Measurements from ENCODE around the gene PGP. TPM values are rescaled to one million over a fixed set of nuclear protein-coding genes. Genes with fewer than 3 reads are reported as not detected.

PGP gene
- total and polyA plus RNA-seq, 2 experiments from 2014 or later: 43.2 to 57.9 TPM

DNA sequence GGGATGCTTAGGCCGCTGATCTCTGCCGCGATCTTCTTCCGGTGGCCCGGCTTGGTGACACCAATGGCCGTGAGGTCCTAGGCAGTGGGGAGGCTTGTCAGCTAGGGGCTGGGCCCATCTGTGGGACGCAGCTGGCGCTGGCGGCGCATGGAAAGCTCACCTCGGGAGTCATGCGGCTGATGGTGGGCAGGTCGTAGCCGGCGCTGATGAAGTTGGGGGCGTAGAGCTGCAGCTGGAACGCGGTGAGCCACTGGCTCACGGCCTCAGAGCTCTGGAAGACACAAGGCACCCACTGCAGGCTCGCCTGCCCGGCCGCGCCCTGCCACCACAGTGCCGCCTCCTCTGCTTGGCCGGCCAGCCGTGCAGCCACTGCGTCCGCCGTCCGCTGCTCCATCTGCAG, 31.0 kb downstream of the PGP start:
- Histone ChIP-seq H3K4me3 (no peak overlapping the region), H3K36me3 (no peaks in the 10 kb centered on the region), H3K9me3 (ENCODE audit: low read depth) (no peaks in the 10 kb centered on the region), H3K27ac (no peak overlapping the region), H3K27me3 (no peaks in the 10 kb centered on the region), H3K4me1 (ENCODE audit: low read depth) (no peaks in the 10 kb centered on the region)
- TF ChIP-seq, protein P1, sequence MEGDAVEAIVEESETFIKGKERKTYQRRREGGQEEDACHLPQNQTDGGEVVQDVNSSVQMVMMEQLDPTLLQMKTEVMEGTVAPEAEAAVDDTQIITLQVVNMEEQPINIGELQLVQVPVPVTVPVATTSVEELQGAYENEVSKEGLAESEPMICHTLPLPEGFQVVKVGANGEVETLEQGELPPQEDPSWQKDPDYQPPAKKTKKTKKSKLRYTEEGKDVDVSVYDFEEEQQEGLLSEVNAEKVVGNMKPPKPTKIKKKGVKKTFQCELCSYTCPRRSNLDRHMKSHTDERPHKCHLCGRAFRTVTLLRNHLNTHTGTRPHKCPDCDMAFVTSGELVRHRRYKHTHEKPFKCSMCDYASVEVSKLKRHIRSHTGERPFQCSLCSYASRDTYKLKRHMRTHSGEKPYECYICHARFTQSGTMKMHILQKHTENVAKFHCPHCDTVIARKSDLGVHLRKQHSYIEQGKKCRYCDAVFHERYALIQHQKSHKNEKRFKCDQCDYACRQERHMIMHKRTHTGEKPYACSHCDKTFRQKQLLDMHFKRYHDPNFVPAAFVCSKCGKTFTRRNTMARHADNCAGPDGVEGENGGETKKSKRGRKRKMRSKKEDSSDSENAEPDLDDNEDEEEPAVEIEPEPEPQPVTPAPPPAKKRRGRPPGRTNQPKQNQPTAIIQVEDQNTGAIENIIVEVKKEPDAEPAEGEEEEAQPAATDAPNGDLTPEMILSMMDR (IDR thresholded peaks at IDR 0.05; ENCODE audit: low read depth, low read length): no peak
- no peak for DNase-seq (ENCODE audit: low read depth in 1 of 2, low spot score in 1 of 2)

DNA sequence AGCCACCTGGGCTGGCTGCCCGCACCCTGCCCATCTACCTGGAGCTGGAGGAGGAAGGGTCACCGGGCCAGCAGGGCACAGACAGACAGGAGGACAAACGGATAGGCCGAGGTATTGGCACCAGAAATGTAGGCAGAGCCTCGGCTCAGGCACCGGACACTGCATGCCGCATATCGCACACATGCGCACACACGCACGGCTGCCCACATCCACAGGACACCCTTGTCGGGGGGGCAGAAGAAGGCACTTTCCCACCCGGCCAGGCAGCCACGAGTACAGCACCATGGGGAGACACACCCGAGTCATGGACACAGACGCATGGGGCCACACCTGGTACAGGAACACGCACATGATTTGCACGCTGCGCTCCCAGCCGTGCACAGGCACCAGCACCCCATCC, 32.7 kb downstream of the PGP start:
- no peak overlapping the region for H3K4me3 ChIP-seq
- H3K27ac ChIP-seq: no peak overlapping the region
- H3K9me3 ChIP-seq (ENCODE audit: low read depth): no peaks in the 10 kb centered on the region
- H3K4me1 ChIP-seq (ENCODE audit: low read depth): no peaks in the 10 kb centered on the region
- TF ChIP-seq, protein P1 (IDR thresholded peaks at IDR 0.05; ENCODE audit: low read depth, low read length): no peak
- peaks cover 3% of the 10 kb centered on the region for H3K36me3 ChIP-seq
- no peak for DNase-seq (ENCODE audit: low read depth in 1 of 2, low spot score in 1 of 2)
- H3K27me3 ChIP-seq: no peaks in the 10 kb centered on the region

DNA sequence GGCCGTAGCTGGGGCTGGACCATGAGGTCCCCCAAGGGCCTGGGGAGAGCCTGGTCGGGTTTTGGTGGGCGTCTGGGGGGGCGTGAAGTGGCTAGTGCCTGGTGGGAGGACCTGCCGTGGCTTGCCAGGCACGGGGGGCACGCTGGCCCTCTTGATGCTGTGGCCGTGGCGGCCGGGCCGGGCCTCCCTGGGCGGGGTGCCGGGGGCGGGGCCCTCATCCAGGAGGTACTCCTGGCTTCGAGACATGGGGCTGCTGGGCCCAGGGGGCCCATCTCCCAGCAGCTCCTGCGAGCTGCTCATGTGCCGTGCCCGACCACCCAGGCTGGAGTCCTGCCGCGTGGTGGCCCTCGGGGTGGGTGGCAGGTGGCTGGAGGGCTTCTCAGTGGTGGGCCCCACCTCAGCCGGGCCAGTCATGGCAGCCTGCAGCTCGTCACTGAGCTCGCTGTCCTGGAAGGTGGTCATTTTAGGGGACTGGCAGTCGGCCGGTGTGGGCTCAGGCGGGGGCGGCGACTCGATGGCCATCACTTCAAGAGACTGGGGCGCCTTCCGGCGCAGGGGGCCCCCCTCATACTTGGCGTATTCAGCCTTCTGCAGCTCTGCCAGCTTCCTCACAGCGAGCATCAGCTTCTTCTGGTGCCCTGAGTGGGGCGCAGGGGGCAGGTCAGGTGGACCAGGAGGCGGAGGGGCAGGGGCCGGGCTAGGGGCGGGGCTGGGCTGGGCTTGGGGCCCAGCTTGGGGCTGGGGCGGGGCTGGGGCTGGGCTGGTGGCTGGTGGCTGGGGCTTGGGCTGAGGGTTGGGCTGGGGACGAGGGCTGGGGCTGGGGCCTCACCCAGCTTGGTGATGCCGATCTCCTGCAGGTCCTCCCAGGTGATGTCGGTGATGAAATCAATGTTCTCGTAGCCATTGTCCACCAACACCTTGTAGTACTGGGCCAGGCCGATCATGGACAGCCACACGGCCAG, 33.4 kb downstream of the PGP start:
- no peak overlapping the region for H3K4me3 ChIP-seq
- H3K36me3 ChIP-seq: peaks cover 3% of the 10 kb centered on the region
- TF ChIP-seq, protein P1 (IDR thresholded peaks at IDR 0.05; ENCODE audit: low read depth, low read length): no peak
- no peak overlapping the region for H3K27ac ChIP-seq
- no peaks in the 10 kb centered on the region for H3K4me1 ChIP-seq (ENCODE audit: low read depth)
- H3K9me3 ChIP-seq (ENCODE audit: low read depth): no peaks in the 10 kb centered on the region
- no peaks in the 10 kb centered on the region for H3K27me3 ChIP-seq
- DNase-seq (ENCODE audit: low read depth in 1 of 2, low spot score in 1 of 2): no peak

DNA sequence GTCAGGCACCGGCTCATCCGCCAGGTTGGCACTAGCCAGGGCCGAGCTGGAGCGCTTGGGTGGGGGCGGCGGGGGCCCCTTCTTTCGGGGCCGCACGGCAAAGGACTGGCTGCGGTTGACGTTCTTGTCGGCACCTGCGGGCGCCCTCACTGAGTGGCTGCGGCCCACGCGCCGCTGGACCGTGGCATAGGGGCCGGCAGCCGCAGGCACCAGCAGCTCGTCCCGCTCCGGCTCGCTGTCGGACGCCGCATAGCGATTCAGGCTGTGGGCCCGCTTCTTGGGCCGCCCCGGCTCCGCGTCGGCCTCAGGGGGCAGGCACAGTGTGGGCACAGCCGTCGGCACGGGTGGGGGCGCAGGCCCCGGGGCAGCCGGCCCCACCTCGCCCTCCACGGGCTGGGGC, 34.2 kb downstream of the PGP start:
- H3K4me3 ChIP-seq: no peak overlapping the region
- no peak overlapping the region for H3K27ac ChIP-seq
- H3K4me1 ChIP-seq (ENCODE audit: low read depth): no peaks in the 10 kb centered on the region
- no peaks in the 10 kb centered on the region for H3K27me3 ChIP-seq
- TF ChIP-seq, protein P1 (IDR thresholded peaks at IDR 0.05; ENCODE audit: low read depth, low read length): no peak
- DNase-seq (ENCODE audit: low read depth in 1 of 2, low spot score in 1 of 2): no peak
- no peaks in the 10 kb centered on the region for H3K9me3 ChIP-seq (ENCODE audit: low read depth)
- H3K36me3 ChIP-seq: peaks cover 10% of the 10 kb centered on the region

DNA sequence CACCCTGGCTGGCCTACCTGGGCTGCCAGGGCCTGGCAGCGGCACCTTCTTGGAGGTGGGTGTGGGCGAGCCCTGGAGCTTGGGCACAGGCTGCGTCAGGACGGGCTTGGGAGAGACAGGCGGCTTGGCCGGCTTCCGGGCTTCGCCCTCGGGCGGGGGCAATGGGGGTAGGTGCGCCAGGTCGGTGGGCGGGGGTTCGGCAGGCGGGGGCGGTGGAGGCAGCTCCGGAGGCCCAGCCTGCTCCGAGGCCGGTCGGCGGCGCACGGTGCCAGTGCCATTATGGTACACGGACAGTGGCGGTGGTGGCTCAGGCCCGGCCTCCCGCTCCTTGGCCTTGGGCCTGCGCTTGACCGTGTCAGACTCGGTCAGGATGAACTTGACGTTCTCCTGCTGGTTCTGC, 35.1 kb downstream of the PGP start:
- no peak for DNase-seq (ENCODE audit: low read depth in 1 of 2, low spot score in 1 of 2)
- H3K9me3 ChIP-seq (ENCODE audit: low read depth): no peaks in the 10 kb centered on the region
- TF ChIP-seq, protein P1 (IDR thresholded peaks at IDR 0.05; ENCODE audit: low read depth, low read length): no peak
- no peaks in the 10 kb centered on the region for H3K27me3 ChIP-seq
- H3K27ac ChIP-seq: no peak overlapping the region
- H3K4me3 ChIP-seq: no peak overlapping the region
- peaks cover 12% of the 10 kb centered on the region for H3K36me3 ChIP-seq
- H3K4me1 ChIP-seq (ENCODE audit: low read depth): no peaks in the 10 kb centered on the region

Measured in cardiac muscle cell (in vitro differentiated cells and primary cell).